ENCODE results near the gene MAP2K3.

GRCh38 chr17:21287703-21288449 lies 3.4 kb downstream of the MAP2K3 start:
- TF ChIP-seq ARNTL (CRISPR knock-in tag; IDR thresholded peaks at IDR 0.05; ENCODE audit: borderline replicate concordance, low read depth) (no peak), GLIS3 (CRISPR knock-in tag; IDR thresholded peaks at IDR 0.05) (no peak), PATZ1 (CRISPR knock-in tag; IDR thresholded peaks at IDR 0.05; ENCODE audit: borderline replicate concordance) (peak; percentile 57; the same call in 1 of the 2 replicates), TSHZ2 (CRISPR knock-in tag; IDR thresholded peaks at IDR 0.05) (no peak), RARB (CRISPR knock-in tag; IDR thresholded peaks at IDR 0.05) (no peak)
- TF ChIP-seq, protein P1, sequence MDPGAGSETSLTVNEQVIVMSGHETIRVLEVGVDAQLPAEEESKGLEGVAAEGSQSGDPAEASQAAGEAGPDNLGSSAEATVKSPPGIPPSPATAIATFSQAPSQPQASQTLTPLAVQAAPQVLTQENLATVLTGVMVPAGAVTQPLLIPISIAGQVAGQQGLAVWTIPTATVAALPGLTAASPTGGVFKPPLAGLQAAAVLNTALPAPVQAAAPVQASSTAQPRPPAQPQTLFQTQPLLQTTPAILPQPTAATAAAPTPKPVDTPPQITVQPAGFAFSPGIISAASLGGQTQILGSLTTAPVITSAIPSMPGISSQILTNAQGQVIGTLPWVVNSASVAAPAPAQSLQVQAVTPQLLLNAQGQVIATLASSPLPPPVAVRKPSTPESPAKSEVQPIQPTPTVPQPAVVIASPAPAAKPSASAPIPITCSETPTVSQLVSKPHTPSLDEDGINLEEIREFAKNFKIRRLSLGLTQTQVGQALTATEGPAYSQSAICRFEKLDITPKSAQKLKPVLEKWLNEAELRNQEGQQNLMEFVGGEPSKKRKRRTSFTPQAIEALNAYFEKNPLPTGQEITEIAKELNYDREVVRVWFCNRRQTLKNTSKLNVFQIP (CRISPR knock-in tag; IDR thresholded peaks at IDR 0.05; ENCODE audit: borderline replicate concordance, low read depth): no peak
